Parathyroid adenoma (tissue), 2 donors: Measurements from ENCODE around the gene MAGI3.

Source experiments
- H2AFZ ChIP-seq: fragments of 300-600 bp; sonication (generic); one replicate; pipeline ENCODE4 v1.7.0; 2017; ENCODE audit warnings: antibody characterized with exemption, mild to moderate bottlenecking
- H3K27ac ChIP-seq: fragments of 300-600 bp; sonication (generic); one replicate; pipeline ENCODE4 v1.7.0; 2017
- H3K27me3 ChIP-seq: fragments of 300-600 bp; sonication (generic); one replicate; pipeline ENCODE4 v1.7.0; 2017; ENCODE audit warnings: low read length; ENCODE audit not compliant: control insufficient read depth, insufficient read depth
- H3K36me3 ChIP-seq: fragments of 300-600 bp; sonication (generic); one replicate; pipeline ENCODE4 v1.7.0; 2017; ENCODE audit warnings: low read length; ENCODE audit not compliant: control insufficient read depth, insufficient read depth
- H3K4me1 ChIP-seq: fragments of 300-600 bp; sonication (generic); one replicate; pipeline ENCODE4 v1.7.0; 2017; ENCODE audit warnings: control low read depth
- H3K4me2 ChIP-seq: fragments of 300-600 bp; sonication (generic); one replicate; pipeline ENCODE4 v1.7.0; 2017; ENCODE audit warnings: low read length
- H3K4me3 ChIP-seq: fragments of 300-600 bp; sonication (generic); one replicate; pipeline ENCODE4 v1.7.0; 2017; ENCODE audit warnings: low read depth, low read length
- H3K79me2 ChIP-seq: fragments of 300-600 bp; sonication (generic); one replicate; pipeline ENCODE4 v1.7.0; 2017; ENCODE audit warnings: control low read depth
- H3K9ac ChIP-seq: fragments of 300-600 bp; sonication (generic); one replicate; pipeline ENCODE4 v1.7.0; 2017; ENCODE audit warnings: mild to moderate bottlenecking
- H3K9me3 ChIP-seq: fragments of 300-600 bp; sonication (generic); one replicate; pipeline ENCODE4 v1.7.0; 2017; ENCODE audit warnings: low read length; ENCODE audit not compliant: control insufficient read depth
- CTCF ChIP-seq: fragments of 300-600 bp; sonication (generic); IDR thresholded peaks from one replicate; pipeline ENCODE4 v1.7.0; 2017; ENCODE audit warnings: antibody characterized with exemption, mild to moderate bottlenecking
- donor health status: primary hyperparathyroidism.

MAGI3 gene

GRCh38 chr1:113534130-113534817 is 144.0 kb downstream of the MAGI3 start:
- H3K9ac ChIP-seq: no peak overlapping the region
- H2AFZ ChIP-seq: no peak overlapping the region
- no peaks in the 10 kb centered on the region for H3K9me3 ChIP-seq
- TF ChIP-seq CTCF: no peak
- H3K4me3 ChIP-seq: no peak overlapping the region
- H3K4me2 ChIP-seq: no peak overlapping the region
- H3K27ac ChIP-seq: no peak overlapping the region
- no peaks in the 10 kb centered on the region for H3K36me3 ChIP-seq
- H3K4me1 ChIP-seq: no peaks in the 10 kb centered on the region
- no peaks in the 10 kb centered on the region for H3K27me3 ChIP-seq
- H3K79me2 ChIP-seq: no peaks in the 10 kb centered on the region

- H3K79me2 ChIP-seq: no peaks in the 10 kb centered on the region
- H3K4me1 ChIP-seq: no peaks in the 10 kb centered on the region
- no peak overlapping the region for H2AFZ ChIP-seq
- no peak overlapping the region for H3K9ac ChIP-seq
- H3K27ac ChIP-seq: no peak overlapping the region
- H3K36me3 ChIP-seq: no peaks in the 10 kb centered on the region
- H3K4me3 ChIP-seq: no peak overlapping the region
- no peaks in the 10 kb centered on the region for H3K27me3 ChIP-seq
- no peak overlapping the region for H3K4me2 ChIP-seq
- no peak for TF ChIP-seq CTCF
- no peaks in the 10 kb centered on the region for H3K9me3 ChIP-seq
These were observed 144.6 kb downstream of the MAGI3 start for GRCh38 chr1:113534875-113535274.

GRCh38 chr1:113536182-113536780 is 146.0 kb downstream of the MAGI3 start:
- Histone ChIP-seq H3K36me3 (no peaks in the 10 kb centered on the region), H3K9ac (no peak overlapping the region), H3K4me2 (no peak overlapping the region), H3K9me3 (no peaks in the 10 kb centered on the region), H3K4me3 (no peak overlapping the region), H2AFZ (no peak overlapping the region), H3K27me3 (no peaks in the 10 kb centered on the region), H3K27ac (no peak overlapping the region), H3K79me2 (no peaks in the 10 kb centered on the region), H3K4me1 (no peaks in the 10 kb centered on the region)
- no peak for TF ChIP-seq CTCF

GRCh38 chr1:113538225-113538624 is 147.9 kb downstream of the MAGI3 start:
- Histone ChIP-seq H3K9ac (no peak overlapping the region), H3K36me3 (no peaks in the 10 kb centered on the region), H2AFZ (no peak overlapping the region), H3K27ac (no peak overlapping the region), H3K9me3 (no peaks in the 10 kb centered on the region), H3K4me2 (no peak overlapping the region), H3K4me3 (no peak overlapping the region), H3K4me1 (no peaks in the 10 kb centered on the region), H3K27me3 (no peaks in the 10 kb centered on the region), H3K79me2 (no peaks in the 10 kb centered on the region)
- TF ChIP-seq CTCF: no peak

GRCh38 chr1:113540335-113540734 is 150.0 kb downstream of the MAGI3 start:
- no peak overlapping the region for H3K4me3 ChIP-seq
- H3K27me3 ChIP-seq: no peaks in the 10 kb centered on the region
- no peak overlapping the region for H3K9ac ChIP-seq
- no peak overlapping the region for H3K4me2 ChIP-seq
- H2AFZ ChIP-seq: no peak overlapping the region
- H3K79me2 ChIP-seq: no peaks in the 10 kb centered on the region
- H3K27ac ChIP-seq: no peak overlapping the region
- H3K4me1 ChIP-seq: no peaks in the 10 kb centered on the region
- no peak for TF ChIP-seq CTCF
- no peaks in the 10 kb centered on the region for H3K36me3 ChIP-seq
- H3K9me3 ChIP-seq: no peaks in the 10 kb centered on the region
